C4-2B (cell line): ENCODE data around the gene LYZL6.

Experiments used
- ZFX ChIP-seq: fragments of 450-650 bp; IDR thresholded peaks from 2 replicates; pipeline ENCODE4 v1.6.1; 2017
- TF ChIP-seq, protein P1 (sequence below): fragments of 450-650 bp; conservative IDR thresholded peaks from 2 replicates; pipeline ENCODE4 v1.5.1; 2017; ENCODE audit warnings: mild to moderate bottlenecking

DNA sequence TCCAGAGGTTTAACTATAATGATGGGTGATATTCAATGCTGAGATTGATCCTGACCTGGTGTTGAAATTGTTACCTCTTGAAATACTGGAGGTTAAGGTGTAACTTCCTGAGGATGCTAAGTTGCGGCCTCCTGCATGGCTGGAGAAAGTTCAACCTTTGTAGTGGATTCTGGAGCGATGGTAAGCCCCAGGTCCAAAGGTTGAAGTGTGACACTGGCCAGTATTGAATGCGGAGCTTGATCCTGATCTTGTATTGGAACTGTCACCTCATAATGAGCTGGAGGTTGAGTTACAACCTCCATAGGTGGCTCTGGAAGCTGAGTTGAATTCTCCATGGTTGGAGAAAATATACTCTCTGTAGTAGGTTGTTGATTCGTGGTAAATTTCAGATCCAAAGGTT is 29.9 kb downstream of the LYZL6 start:
- TF ChIP-seq, protein P1, sequence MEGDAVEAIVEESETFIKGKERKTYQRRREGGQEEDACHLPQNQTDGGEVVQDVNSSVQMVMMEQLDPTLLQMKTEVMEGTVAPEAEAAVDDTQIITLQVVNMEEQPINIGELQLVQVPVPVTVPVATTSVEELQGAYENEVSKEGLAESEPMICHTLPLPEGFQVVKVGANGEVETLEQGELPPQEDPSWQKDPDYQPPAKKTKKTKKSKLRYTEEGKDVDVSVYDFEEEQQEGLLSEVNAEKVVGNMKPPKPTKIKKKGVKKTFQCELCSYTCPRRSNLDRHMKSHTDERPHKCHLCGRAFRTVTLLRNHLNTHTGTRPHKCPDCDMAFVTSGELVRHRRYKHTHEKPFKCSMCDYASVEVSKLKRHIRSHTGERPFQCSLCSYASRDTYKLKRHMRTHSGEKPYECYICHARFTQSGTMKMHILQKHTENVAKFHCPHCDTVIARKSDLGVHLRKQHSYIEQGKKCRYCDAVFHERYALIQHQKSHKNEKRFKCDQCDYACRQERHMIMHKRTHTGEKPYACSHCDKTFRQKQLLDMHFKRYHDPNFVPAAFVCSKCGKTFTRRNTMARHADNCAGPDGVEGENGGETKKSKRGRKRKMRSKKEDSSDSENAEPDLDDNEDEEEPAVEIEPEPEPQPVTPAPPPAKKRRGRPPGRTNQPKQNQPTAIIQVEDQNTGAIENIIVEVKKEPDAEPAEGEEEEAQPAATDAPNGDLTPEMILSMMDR, result no peak
- TF ChIP-seq ZFX, result no peak
